Measurements from ENCODE around the gene GRIPAP1.

The GRIPAP1 gene, protein sequence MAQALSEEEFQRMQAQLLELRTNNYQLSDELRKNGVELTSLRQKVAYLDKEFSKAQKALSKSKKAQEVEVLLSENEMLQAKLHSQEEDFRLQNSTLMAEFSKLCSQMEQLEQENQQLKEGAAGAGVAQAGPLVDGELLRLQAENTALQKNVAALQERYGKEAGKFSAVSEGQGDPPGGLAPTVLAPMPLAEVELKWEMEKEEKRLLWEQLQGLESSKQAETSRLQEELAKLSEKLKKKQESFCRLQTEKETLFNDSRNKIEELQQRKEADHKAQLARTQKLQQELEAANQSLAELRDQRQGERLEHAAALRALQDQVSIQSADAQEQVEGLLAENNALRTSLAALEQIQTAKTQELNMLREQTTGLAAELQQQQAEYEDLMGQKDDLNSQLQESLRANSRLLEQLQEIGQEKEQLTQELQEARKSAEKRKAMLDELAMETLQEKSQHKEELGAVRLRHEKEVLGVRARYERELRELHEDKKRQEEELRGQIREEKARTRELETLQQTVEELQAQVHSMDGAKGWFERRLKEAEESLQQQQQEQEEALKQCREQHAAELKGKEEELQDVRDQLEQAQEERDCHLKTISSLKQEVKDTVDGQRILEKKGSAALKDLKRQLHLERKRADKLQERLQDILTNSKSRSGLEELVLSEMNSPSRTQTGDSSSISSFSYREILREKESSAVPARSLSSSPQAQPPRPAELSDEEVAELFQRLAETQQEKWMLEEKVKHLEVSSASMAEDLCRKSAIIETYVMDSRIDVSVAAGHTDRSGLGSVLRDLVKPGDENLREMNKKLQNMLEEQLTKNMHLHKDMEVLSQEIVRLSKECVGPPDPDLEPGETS

DNA sequence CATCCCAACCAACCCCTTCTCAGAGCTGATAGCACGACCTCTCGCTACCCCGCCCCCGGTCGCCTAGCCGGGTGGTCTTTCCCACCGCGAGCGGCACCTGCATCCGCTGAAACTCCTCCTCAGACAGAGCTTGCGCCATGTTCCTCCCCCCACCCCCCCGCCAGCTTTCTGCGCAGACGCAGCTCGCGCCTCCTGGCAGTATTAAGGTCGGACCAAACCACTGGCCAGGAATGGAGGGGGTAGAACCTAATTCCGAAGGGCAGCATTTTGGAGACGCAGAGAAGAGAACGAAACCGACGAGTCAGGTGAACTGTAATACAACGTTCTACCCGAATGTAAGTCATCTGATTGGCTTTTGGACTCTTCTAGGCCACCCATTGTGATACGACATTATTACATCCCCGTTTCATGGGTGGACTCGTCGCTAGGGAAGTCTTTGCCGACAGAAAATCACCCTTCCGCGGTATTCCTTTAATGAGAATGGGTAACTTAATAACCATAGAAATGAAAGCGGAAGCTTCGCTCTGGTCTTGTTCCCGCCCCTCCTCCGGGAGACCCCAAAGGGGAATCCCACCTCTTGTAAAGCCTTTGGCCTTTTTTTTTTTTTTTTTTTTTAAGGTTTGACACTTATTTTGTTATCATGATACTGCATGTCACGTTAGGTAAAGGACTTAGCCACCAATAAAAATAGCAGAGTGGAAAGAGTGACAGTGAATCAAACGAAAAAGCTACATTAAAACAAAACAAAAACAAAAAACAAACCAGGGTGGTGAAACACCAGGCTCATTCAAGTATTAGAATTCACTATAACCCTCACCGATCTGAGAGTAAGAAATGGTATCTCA is at the start of gene GRIPAP1:
TSS of gene GRIPAP1 (minus strand) at position 174 of the 845 bp plus-strand sequence. CDS start at position 139, 35 bp downstream.
- DNase-seq = peak; percentile 85 to 86

DNA sequence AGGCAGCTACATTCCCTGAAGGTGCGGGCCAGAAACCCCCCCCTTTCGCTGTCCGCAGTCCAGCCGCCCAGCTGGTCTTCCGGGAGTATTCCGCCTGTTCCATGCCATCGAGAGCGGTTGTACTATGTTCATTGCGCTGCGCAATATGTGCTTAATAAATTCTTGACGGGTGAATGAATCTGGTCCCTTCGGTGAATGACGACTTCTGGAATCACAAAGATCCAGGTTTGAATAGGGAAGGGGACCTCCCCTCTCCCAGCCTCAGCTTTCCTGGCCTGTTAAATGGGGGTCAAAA is 41.9 kb upstream of the GRIPAP1 start:
- DNase-seq = no peak

- peak; percentile 96 to 97 for DNase-seq
Observed at GRCh38 chrX:49043220-49043986, 41.3 kb upstream of the GRIPAP1 start, which contains the start of gene TFE3. TSS of gene TFE3 (minus strand) at chrX:49043357. CDS start at chrX:49043226, 131 bp downstream.

GRCh38 chrX:49042581-49043219 is 40.6 kb upstream of the GRIPAP1 start:
- peak in 1 of 2 donors; percentile 1 for DNase-seq

DNA sequence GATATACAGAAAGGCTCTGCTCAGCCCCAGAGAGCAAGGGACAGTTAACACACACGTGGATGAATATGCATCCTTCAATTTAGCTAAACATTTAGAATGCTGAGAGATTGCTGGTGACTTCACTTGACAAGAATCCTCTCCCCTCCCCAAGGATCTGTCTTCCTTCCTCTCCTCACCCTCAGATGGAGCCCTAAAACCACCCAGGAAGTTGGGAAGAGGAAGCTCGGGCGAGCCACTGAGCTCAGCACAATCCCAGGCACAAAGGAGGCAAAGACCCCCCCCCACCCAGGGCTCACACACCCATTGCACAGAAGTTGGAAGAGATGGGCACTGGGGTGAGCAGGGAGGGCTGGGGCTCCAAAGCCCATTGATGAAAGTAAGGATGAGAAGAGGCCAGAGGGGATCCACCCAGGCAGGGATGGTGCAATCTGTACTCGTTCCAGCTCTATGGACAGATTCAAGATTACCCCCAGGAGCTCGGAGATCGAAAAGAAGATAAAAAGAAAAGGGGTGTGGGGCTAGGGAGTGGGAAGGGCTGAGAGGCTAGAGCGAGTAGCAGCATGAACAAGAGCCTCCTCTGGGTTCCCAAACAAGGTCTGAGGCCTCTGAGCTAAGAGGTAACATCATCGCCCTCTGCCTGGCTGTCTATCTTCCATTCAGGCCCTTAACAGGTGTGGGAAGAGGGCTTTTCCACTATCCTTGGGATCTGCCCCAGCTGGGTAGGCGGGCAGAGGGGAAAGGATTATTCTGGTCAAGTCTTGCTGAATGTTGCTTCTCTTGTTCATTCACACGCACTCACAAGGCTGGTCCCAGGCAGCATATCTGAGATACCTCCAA is 39.9 kb upstream of the GRIPAP1 start:
- DNase-seq = peak in 1 of 2 donors; percentile 17

GRCh38 chrX:49040376-49040955 is 38.4 kb upstream of the GRIPAP1 start:
- DNase-seq = no peak

GRCh38 chrX:49039598-49040375 is 37.7 kb upstream of the GRIPAP1 start:
- peak; percentile 48 to 68 for DNase-seq

DNA sequence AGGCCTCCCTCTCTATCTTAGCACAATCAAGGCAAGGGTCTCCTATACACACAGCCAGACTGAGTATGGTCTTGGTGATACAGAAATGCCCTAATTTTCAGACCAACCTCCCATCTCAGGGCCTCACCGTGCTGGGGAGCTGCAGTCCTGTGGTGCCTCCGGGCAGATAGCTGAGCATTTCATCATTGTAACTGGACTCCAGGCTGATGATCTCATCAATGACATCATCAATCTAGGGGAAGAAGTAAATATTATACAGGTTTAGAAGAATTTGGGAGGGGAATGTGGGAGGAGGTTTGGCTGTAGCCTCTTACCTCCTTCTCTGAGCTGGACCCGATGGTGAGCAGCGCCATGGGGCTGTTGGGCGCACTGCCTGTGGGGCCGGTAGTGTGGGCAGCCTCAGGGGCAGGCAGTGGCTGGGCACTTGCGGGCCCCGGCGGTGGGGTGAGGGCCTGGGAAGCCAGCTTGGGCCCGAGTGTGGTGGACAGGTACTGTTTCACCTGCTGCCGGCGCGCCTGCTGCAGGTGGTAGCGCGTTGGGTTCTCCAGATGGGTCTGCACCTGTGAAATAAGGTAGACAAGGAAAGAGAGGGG is 35.9 kb upstream of the GRIPAP1 start:
- DNase-seq = peak in 1 of 2 donors; percentile 6

- DNase-seq = no peak
Observed at GRCh38 chrX:49030283-49030682, 28.2 kb upstream of the GRIPAP1 start.

- DNase-seq = no peak
Observed at GRCh38 chrX:49029876-49030275, 27.8 kb upstream of the GRIPAP1 start.

GRCh38 chrX:49019599-49020249 is 17.7 kb upstream of the GRIPAP1 start:
- DNase-seq = peak in 1 of 2 donors; percentile 7

DNA sequence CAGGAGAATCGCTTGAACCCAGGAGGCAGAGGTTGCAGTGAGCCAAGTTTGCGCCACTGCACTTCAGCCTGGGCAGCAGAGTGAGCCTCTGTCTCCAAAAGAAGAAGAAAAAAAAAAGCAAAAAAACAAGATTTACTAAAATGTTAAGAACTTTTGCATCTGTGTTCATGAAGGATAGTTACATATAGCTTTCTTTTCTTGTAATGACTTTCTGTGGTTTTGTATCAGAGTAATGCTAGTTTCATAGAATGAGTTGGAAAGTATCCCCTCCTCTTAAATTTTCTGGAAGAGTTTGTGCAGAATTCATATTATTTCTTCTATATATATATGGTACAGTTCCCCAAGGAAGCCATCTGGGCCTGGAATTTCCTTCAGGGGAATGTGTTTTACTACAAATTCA is 17.0 kb upstream of the GRIPAP1 start:
- DNase-seq = no peak

DNA sequence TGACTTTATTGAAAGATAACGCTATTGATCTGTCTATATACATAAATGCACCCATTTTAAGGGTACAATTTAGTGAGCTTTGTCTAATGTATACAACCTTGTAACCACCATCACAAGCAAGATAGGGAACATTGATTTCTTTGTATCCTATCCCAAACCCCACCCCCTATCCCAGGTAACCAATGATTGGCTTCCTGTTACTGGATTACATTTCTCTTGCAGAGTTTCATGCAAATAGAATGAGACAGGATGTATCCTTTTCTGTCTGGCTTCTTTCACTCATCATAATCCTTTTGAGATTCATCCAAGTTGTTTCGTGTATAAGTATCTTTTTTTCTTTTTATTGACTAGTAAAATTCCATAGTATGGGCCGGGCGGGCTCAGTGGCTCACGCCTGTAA is 1.6 kb upstream of the GRIPAP1 start:
- no peak for DNase-seq

GRCh38 chrX:49001521-49002090 is 458 bp downstream of the GRIPAP1 start:
- peak; percentile 72 to 89 for DNase-seq

- peak; percentile 57 to 72 for DNase-seq
Observed at GRCh38 chrX:49000636-49001035, 1.4 kb downstream of the GRIPAP1 start.

DNA sequence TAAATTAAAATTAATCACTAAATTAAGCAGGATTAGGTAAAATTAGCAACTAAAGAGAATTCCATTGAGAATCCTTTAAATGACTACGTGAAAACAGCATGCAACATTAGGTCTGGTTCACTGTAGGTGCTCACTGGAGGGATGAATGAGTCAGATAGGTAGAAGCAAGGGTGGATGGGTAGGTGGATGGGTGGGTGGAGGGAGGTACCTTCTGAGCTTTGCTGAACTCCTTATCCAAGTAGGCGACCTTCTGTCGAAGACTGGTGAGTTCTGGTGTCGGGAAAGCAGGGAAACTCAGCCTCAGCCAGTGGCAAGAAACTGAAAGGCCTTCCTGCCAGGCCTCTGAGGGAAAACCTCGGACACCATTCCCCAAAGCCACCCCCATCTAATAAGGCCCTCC is 3.0 kb downstream of the GRIPAP1 start:
- DNase-seq = no peak

DNA sequence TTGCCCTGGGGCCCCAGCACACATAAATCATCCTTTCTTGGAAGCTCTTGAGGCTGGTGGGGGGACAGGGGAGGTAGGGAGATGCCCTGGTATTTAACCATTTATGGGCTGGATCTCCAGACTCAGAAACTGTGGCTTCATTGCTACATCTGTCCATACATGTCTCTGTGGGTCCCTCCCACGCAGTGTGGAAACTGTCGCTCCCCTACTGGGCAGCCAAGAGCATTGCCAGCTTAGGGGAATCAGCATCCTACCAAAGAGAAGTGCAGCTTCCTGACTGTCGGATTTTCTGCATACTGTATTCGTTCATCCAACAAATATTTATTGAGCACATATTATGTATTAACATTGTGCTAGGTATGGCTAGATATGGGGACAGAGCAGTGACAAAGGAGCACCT is 3.7 kb downstream of the GRIPAP1 start:
- DNase-seq = peak; percentile 10 to 16

DNA sequence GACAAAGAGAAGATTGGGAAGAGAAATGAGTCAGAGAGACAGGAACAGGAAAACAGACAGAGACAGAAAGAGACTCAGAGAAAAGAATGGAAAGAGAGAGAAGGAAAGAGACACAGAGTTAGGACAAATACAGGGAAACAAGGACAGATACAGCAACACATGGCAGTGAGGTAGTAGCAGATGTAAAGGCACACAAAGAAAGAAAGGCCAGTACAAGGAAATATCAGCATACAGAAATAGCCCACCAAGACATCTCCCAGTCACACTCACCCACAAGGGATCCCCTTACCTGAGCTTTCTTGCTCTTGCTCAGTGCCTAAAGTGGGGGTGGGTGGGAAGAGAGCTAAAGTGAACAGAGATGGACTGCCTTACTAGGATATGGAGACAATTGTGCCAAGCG is 4.2 kb downstream of the GRIPAP1 start:
- no peak for DNase-seq
